ENCODE measurements around the gene PAQR5.

GRCh38 chr15:69388260-69388705, 89.6 kb downstream of the PAQR5 start:
- TF ChIP-seq, protein P1, sequence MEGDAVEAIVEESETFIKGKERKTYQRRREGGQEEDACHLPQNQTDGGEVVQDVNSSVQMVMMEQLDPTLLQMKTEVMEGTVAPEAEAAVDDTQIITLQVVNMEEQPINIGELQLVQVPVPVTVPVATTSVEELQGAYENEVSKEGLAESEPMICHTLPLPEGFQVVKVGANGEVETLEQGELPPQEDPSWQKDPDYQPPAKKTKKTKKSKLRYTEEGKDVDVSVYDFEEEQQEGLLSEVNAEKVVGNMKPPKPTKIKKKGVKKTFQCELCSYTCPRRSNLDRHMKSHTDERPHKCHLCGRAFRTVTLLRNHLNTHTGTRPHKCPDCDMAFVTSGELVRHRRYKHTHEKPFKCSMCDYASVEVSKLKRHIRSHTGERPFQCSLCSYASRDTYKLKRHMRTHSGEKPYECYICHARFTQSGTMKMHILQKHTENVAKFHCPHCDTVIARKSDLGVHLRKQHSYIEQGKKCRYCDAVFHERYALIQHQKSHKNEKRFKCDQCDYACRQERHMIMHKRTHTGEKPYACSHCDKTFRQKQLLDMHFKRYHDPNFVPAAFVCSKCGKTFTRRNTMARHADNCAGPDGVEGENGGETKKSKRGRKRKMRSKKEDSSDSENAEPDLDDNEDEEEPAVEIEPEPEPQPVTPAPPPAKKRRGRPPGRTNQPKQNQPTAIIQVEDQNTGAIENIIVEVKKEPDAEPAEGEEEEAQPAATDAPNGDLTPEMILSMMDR (IDR thresholded peaks at IDR 0.05): no peak
- TF ChIP-seq POLR2A (IDR thresholded peaks at IDR 0.05): no peak

All from body of pancreas (tissue), 4 donors.